HL-60/S4 treated with phorbol 12-myristate 13-acetate at 8.2 ng/mL for 4 days and 3 days (cell line): ENCODE measurements around the gene PDHX.
"Not testable (repeated sequence)": the region's sequence is repeated elsewhere in the genome, so short reads cannot be mapped to it uniquely, and the experiment has no call there.

ENCODE experiments used
- in situ Hi-C: fragments of 300-500 bp; cut with MboI; formaldehyde crosslinking; loops from 2 replicates; pipeline ENCODE4 v1.15.0; 2022; ENCODE audit warnings: low sequenced_read_pairs

PDHX gene

GRCh38 chr11:34909955-34910354 lies 6.5 kb upstream of the PDHX start:
- in situ Hi-C loops, result no loop called here

DNA sequence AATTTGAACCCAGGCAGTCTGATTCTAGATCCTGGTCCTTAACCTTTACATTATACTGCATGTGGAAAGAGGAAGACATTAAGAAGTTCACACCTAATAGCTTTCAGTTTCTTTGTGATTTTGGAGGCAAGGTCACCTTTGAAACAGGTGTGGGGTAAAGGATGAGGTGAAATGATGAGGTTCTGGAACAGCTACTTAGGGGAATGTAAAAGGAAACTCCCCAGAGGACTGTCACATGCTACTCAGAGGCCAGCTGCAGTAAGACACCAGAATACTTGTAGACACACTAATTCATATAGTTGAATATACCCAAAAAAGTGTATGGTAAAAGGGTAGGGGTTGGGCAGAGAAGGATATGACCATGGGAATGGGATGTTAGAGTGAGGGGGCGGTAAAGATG lies 5.6 kb upstream of the PDHX start:
- in situ Hi-C loops, result no loop called here

DNA sequence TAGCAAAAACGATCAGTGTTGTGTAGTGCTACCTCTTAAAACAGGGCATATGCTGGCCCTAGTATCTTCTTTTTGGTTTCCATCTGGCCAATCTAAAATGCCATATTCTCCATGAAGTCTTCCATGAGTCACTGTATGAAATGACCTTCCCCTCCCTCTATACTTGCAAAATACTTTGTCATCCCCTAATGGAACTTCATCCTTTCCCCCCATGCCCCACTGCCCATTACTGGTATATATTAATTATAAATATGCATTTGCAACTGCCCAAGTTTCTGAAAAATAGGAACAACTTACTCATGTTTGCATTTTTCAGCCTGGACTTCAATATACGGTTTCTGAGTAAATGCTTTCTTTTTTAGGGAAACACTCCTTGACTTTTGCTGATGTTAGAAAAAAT lies 4.7 kb upstream of the PDHX start:
- in situ Hi-C loops, result no loop called here

GRCh38 chr11:34913556-34913955 lies 2.9 kb upstream of the PDHX start:
- in situ Hi-C loops, result not testable (repeated sequence)

GRCh38 chr11:34915136-34916014 lies 1.0 kb upstream of the PDHX start:
- in situ Hi-C loops, result no loop called here

DNA sequence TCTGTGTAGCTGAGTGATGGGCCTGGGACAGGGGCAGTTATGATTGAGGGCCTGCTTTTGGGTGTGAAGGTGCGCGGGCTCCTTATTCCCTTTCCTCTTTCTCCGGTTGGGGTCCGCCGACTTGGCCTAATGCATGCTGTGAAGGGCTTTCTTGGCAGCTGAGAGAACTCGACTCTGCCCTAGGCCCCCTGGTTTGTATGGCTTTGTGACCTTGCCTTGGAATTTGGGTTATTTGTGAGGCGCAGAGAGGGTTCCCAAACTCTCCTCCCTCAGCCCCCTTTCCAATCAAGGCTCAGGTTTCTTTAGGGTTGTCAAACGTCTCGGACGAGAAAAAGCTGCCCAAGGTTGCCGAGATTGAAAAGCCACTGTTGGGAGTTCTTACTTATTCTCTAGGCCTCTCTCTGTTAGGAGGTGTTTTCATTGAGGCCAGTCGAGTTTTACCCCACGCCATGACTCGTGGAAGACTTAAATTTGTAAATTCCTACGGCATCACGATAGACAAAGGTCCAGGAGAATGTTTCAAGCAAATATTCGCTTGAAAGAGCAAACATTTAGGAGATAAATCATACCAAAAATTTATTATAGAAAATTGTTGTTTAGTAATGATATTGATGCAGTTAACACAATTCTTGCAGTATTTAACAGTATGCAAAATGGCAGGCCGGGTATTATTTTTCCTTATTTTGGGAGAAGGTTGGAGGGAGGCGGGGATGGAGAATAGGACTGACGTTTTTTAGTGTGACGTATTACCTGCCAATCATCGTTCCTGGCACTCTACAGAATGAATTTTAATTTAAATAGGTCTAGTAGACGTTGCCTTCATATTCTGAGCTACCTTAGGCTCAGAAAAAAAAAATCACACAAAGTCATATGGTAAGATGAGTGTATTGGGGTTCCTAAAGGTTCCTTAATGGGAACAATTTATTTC lies 689 bp downstream of the PDHX start:
- in situ Hi-C loops, result no loop called here

DNA sequence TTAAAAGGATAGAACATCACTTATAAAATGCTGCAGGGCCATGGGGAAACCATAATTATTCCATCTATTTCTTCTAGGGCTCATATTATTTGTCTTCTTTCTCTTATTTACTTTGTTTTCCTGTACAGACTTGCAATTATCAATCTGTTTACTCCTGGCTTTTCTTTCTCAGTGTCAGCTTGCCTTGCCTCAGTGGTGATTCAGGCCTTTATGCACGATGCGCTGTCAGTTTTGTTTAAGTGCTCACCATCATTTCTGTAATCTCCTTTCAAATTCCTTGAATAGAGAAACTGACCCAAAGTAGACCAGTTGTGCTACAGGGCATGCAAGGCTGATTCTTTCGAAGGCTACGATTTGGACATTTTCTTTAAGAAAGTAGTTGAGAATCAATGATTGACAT lies 4.7 kb downstream of the PDHX start:
- in situ Hi-C loops, result loop anchor here (10.0 kb wide), 1 partner anchor 474 kb away; no protein-coding TSS in a partner anchor

- in situ Hi-C loops, result loop anchor here (10.0 kb wide), 1 partner anchor 470 kb away; no protein-coding TSS in a partner anchor
Measured at GRCh38 chr11:34924714-34925113, 8.3 kb downstream of the PDHX start.

GRCh38 chr11:34926101-34926830 lies 9.8 kb downstream of the PDHX start:
- in situ Hi-C loops, result loop anchor here (10.0 kb wide), 1 partner anchor 469 kb away; no protein-coding TSS in a partner anchor

DNA sequence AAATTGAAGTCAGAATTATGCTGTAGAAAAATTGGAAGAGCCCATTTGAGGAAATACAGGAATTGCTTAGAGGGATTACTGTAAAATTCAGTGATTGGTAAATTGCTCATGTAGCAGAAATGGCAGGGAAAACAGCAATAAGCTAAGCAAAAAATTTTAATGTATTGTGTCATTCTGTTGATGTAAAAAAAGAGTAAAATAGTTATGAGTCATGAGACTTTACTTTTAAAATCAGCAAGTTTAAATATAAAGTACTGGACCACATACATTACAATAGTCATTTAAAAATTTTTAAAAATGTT lies 10.4 kb downstream of the PDHX start:
- in situ Hi-C loops, result loop anchor here (10.0 kb wide), 1 partner anchor 468 kb away; no protein-coding TSS in a partner anchor

- in situ Hi-C loops, result loop anchor here (10.0 kb wide), 1 partner anchor 466 kb away; no protein-coding TSS in a partner anchor
Measured at GRCh38 chr11:34928268-34928959, 12.0 kb downstream of the PDHX start.

GRCh38 chr11:34928960-34929680 lies 12.7 kb downstream of the PDHX start:
- in situ Hi-C loops, result loop anchor here (10.0 kb wide), 1 partner anchor 466 kb away; no protein-coding TSS in a partner anchor

- in situ Hi-C loops, result loop anchor here (10.0 kb wide), 1 partner anchor 465 kb away; no protein-coding TSS in a partner anchor
Measured at GRCh38 chr11:34929794-34930763, 13.7 kb downstream of the PDHX start.

DNA sequence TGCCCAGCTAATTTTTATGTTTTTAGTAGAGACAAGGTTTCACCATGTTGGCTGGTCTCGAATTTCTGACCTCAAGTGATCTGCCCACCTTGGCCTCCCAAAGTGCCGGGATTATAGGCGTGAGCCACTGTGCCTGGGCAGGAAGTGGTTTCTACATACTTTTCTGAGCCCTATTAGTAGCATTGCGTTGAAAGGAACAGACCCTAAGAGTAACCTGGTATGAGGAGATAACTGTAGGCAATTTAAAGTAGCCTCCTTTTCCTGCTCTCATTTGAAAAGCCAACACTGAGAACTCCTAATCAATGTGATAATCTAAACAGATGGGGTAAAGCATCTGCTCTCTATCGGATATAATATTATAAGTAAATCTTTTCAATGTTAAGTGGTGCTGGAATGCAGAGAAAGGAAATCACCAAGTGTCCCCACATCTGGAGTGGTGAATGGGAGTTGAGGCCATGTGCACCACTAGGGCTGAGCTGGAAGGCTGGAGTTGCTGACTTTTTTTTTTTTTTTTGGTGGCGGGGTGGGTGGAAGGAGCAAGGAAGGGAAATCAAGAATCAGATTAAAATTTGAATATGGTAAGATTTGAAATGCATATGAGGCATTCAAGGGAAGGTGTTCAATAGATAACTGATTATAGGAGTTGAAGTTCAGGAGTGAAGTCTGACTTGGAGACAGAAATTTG lies 20.7 kb downstream of the PDHX start:
- in situ Hi-C loops, result no loop called here

- in situ Hi-C loops, result no loop called here
Measured at GRCh38 chr11:34938611-34939010, 22.2 kb downstream of the PDHX start.

DNA sequence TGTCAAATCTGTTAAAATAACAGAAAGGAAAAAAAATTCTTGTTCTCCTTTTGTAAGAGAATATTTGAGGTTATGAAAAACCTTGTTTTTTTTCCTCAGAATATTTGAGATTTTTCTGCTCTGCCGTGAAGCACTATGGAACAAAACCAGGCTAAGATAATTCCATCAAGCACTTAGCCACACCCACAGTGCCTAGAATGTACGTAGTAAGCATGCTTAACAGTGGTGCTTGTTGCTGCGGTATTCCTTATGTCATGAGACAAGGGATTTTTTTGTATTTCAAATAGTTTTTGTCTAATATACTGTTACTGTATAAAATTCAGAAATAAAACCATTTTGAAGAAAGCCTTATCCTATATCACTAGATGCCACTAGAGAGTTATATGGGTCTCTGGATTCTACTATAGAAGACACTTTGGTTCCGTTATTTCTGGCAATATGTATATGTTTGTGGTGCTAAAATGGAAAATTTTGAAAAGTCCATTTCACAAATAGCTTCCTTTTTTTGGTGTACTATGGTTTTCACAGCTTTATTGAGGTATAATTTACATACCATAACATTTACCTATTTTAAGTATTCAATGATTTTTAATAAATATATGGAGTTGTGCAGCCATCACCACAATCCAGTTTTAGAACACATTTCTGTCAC lies 23.7 kb downstream of the PDHX start:
- in situ Hi-C loops, result no loop called here

DNA sequence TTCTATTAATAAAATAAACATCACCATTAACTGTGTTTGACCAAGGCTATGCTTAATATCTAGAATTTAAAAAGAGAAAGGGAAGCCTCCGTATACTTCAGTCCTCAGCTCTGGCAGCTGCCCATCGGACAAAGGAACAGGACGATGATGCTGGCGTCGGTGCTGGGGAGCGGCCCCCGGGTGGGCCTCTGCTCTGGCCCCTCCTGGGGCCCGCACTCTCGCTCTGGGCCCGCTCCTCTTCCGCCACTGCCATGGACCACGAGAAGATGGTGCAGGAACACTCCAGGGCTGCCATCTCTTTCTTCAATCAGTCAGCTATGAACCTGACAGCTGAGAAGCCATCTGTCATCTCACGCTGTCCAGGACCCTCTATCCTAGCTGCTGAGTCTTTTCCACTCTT lies 25.3 kb downstream of the PDHX start:
- in situ Hi-C loops, result no loop called here
